Astrocyte (in vitro differentiated cells and primary cell): ENCODE data around the gene DDX27. TPM values are rescaled to one million over a fixed set of nuclear protein-coding genes. Genes with fewer than 3 reads are reported as not detected.
"Not testable (repeated sequence)": the region's sequence is repeated elsewhere in the genome, so short reads cannot be mapped to it uniquely, and the experiment has no call there.

ENCODE experiments used
- DNase-seq: peaks from one replicate; pipeline ENCODE4 v3.0.0-alpha.2; 2010; ENCODE audit warnings: low read depth
- FAIRE-seq: peaks from 2 replicates; lab custom pipeline; 2011; peaks lifted over from hg19 to GRCh38; lab: Jason Lieb, UNC
- H2AFZ ChIP-seq: 2 replicates; pipeline ENCODE4 v1.6.0; 2012; ENCODE audit warnings: low read depth, low read length, inconsistent platforms
- H3K27ac ChIP-seq: 2 replicates; pipeline ENCODE4 v1.5.1; 2011; ENCODE audit warnings: low read depth, low read length, inconsistent platforms
- H3K27me3 ChIP-seq: 2 replicates; pipeline ENCODE4 v1.6.0; 2011; ENCODE audit warnings: low read length, inconsistent platforms; ENCODE audit not compliant: insufficient read depth
- H3K36me3 ChIP-seq: 2 replicates; pipeline ENCODE4 v1.5.1; 2011; ENCODE audit warnings: low read length, inconsistent platforms; ENCODE audit not compliant: insufficient read depth
- H3K4me1 ChIP-seq: 2 replicates; pipeline ENCODE4 v1.5.1; 2011; ENCODE audit warnings: low read length, inconsistent platforms; ENCODE audit not compliant: insufficient read depth
- H3K4me2 ChIP-seq: 2 replicates; pipeline ENCODE4 v1.6.0; 2012; ENCODE audit warnings: low read length, inconsistent platforms
- H3K4me3 ChIP-seq: 2 replicates; pipeline ENCODE4 v1.5.1; 2011; ENCODE audit warnings: low read depth, mild to moderate bottlenecking, low read length, inconsistent platforms; ENCODE audit not compliant: insufficient read depth
- H3K79me2 ChIP-seq: 2 replicates; pipeline ENCODE4 v1.6.0; 2012; ENCODE audit warnings: mild to moderate bottlenecking, low read length, inconsistent platforms; ENCODE audit not compliant: insufficient read depth
- H3K9ac ChIP-seq: 2 replicates; pipeline ENCODE4 v1.6.0; 2012; ENCODE audit warnings: mild to moderate bottlenecking, low read length, inconsistent platforms
- H3K9me3 ChIP-seq: 2 replicates; pipeline ENCODE4 v1.5.1; 2012; ENCODE audit warnings: low read depth, mild to moderate bottlenecking, low read length, inconsistent platforms; ENCODE audit not compliant: insufficient read depth
- H4K20me1 ChIP-seq: 2 replicates; pipeline ENCODE4 v1.6.0; 2012; ENCODE audit warnings: low read length, inconsistent platforms; ENCODE audit not compliant: insufficient read depth
- H3K27ac Mint-ChIP-seq: one replicate; pipeline ENCODE4 v1.8.0; 2021; ENCODE audit warnings: mild to moderate bottlenecking, mixed read lengths; ENCODE audit not compliant: unreplicated experiment
- H3K27me3 Mint-ChIP-seq: one replicate; pipeline ENCODE4 v1.8.0; 2021; ENCODE audit warnings: low read depth, mixed read lengths; ENCODE audit not compliant: unreplicated experiment
- H3K36me3 Mint-ChIP-seq: one replicate; pipeline ENCODE4 v1.8.0; 2021; ENCODE audit warnings: low read depth, mixed read lengths; ENCODE audit not compliant: unreplicated experiment
- H3K4me1 Mint-ChIP-seq: one replicate; pipeline ENCODE4 v1.8.0; 2021; ENCODE audit warnings: low read depth, mixed read lengths; ENCODE audit not compliant: unreplicated experiment
- H3K4me3 Mint-ChIP-seq: one replicate; pipeline ENCODE4 v1.8.0; 2021; ENCODE audit warnings: mild to moderate bottlenecking, moderate library complexity, mixed read lengths; ENCODE audit not compliant: unreplicated experiment
- H3K9me3 Mint-ChIP-seq: one replicate; pipeline ENCODE4 v1.8.0; 2021; ENCODE audit warnings: mild to moderate bottlenecking, mixed read lengths; ENCODE audit not compliant: unreplicated experiment
- EZH2 ChIP-seq: IDR thresholded peaks from 2 replicates; pipeline ENCODE4 v1.6.1; 2012; ENCODE audit warnings: mild to moderate bottlenecking, low read length, inconsistent platforms; ENCODE audit not compliant: insufficient read depth
- total RNA-seq: library from RNA; stranded (reverse); gene quantifications from 2 replicates; pipeline ENCODE4 v1.2.1, GENCODE V29; 2021
- TF ChIP-seq, protein P1 (sequence below): IDR thresholded peaks from 2 replicates; pipeline ENCODE4 v1.5.1; 2011; ENCODE audit warnings: low read depth, mild to moderate bottlenecking, inconsistent platforms, low read length, moderate library complexity; ENCODE audit not compliant: insufficient read depth

The DDX27 gene
- total RNA-seq, 1 donor from 2014 or later = 38.3 TPM

DNA sequence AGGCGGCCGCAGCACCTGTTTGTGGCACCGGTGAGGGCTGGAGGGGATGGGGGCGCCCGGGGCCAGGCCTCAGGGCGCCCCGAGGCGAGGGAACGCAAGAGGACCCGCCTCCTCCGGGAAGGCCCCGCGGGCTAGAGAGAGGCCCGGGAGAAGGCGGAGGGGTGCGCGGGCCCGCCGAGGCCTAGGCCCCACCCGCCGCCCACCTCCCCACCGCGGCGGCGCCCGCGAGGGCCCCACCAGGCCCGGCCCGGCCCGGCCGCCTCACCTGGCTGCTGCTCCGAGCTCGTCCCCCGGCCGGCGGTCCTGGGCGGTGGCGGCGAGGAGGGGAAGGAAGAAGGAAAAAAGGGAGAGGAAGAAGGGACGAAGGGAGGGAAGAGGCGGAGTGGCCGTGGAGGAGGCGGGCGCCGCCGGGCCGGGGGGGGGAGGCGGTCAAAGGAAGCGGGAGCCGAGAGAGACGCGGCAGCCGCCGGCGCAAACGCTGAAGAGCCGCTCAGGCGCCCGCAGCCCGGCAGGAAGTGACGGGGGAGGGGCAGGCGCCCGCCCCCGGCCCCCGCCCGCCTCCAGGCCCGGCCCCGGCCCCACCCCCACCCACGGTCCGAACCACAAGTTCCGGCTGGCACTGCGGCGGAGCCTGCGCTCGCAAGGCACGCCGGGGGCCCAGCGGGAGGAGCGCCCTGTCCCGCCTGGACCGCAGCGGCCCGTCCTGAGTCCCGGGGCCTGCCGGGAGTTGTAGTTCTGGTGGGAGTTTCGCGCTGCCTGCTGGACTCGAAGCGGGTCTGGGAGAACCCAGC lies 31.2 kb upstream of the DDX27 start, which contains the start of gene STAU1:
TSS of gene STAU1 (minus strand) at position 484 of the 791 bp plus-strand sequence. CDS start 22,133 bp downstream, outside the sequence.
- DNase-seq (peak; percentile 87), FAIRE-seq (no peak)
- no peak for TF ChIP-seq EZH2
- TF ChIP-seq, protein P1, sequence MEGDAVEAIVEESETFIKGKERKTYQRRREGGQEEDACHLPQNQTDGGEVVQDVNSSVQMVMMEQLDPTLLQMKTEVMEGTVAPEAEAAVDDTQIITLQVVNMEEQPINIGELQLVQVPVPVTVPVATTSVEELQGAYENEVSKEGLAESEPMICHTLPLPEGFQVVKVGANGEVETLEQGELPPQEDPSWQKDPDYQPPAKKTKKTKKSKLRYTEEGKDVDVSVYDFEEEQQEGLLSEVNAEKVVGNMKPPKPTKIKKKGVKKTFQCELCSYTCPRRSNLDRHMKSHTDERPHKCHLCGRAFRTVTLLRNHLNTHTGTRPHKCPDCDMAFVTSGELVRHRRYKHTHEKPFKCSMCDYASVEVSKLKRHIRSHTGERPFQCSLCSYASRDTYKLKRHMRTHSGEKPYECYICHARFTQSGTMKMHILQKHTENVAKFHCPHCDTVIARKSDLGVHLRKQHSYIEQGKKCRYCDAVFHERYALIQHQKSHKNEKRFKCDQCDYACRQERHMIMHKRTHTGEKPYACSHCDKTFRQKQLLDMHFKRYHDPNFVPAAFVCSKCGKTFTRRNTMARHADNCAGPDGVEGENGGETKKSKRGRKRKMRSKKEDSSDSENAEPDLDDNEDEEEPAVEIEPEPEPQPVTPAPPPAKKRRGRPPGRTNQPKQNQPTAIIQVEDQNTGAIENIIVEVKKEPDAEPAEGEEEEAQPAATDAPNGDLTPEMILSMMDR = no peak
- Histone ChIP-seq H3K4me3 (peak within 1 kb of the TSS; percentile 86), H3K27me3 (no peaks in the 10 kb centered on the region), H3K9me3 (no peaks in the 10 kb centered on the region), H3K27ac (peak within 1 kb of the TSS; percentile 79), H3K9ac (peak within 1 kb of the TSS; percentile 84), H3K4me2 (peak within 1 kb of the TSS; percentile 99), H4K20me1 (peaks cover 45% of the 10 kb centered on the region), H3K36me3 (no peaks in the 10 kb centered on the region), H3K4me1 (peaks cover 8% of the 10 kb centered on the region), H3K79me2 (peaks cover 50% of the 10 kb centered on the region), H2AFZ (peak within 1 kb of the TSS; percentile 80)
- Mint-ChIP-seq H3K9me3 (no peaks in the 10 kb centered on the region), H3K4me1 (peaks cover 20% of the 10 kb centered on the region), H3K36me3 (peaks cover 4% of the 10 kb centered on the region), H3K27me3 (no peaks in the 10 kb centered on the region), H3K27ac (peak within 1 kb of the TSS; percentile 64), H3K4me3 (peak within 1 kb of the TSS; percentile 97)

DNA sequence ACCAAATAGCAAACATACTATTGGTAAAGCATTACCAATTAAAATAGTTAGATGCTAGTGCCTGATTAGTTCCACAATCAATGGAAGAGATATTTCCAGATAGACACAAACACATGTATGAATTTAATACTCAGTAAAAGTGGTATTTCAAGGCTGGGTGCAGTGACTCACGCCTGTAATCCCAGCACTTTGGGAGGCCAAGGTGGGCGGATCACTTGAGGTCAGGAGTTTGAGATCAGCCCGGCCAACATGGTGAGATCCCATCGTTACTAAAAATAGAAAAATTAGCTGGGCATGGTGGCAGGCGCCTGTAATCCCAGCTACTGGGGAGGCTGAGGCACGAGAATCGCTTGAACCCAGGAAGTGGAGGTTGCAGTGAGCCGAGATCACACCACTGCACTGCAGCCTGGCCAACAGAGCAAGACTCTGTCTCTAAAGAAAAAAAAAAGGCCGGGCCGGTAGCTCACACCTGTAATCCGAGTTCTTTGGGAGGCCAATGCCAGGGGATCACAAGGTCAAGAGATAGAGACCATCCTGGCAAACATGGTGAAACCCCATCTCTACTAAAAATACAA lies 26.2 kb upstream of the DDX27 start:
- H3K27me3 Mint-ChIP-seq, H3K79me2 ChIP-seq, DNase-seq, H3K9me3 Mint-ChIP-seq, H2AFZ ChIP-seq, H3K27me3 ChIP-seq, H3K27ac ChIP-seq, H3K4me1 Mint-ChIP-seq, H3K9me3 ChIP-seq, H3K9ac ChIP-seq, H3K4me2 ChIP-seq, H3K27ac Mint-ChIP-seq, H4K20me1 ChIP-seq, H3K36me3 ChIP-seq, FAIRE-seq, H3K36me3 Mint-ChIP-seq, H3K4me3 Mint-ChIP-seq, H3K4me3 ChIP-seq, H3K4me1 ChIP-seq: not testable (repeated sequence)

DNA sequence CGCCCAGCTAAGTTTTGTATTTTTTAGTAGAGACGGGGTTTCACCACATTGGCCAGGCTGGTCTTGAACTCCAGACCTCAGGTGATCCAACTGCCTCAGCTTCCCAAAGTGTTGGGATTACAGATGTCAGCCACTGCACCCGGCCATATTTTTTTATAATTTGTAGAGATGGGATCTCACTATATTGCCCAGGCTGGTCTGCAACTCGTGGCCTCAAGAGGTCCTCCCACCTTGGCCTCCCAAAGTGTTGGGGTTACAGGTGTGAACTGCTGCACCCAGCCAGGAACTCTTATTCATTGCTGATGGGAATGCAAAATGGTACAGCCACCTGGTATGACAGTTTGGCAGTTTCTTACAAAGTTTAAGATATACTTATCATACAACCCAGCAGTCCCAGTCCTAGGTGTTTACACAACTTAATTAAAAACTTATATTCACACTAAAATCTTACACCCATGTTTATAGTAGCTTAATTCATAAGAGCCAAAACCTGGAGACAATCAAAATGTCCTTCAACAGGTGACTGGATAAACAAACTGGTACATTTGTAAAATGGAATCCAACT lies 19.4 kb upstream of the DDX27 start:
- no peak overlapping the region for H2AFZ ChIP-seq
- H3K27ac ChIP-seq = no peak overlapping the region
- TF ChIP-seq, protein P1 = no peak
- TF ChIP-seq EZH2 = no peak
- no peaks in the 10 kb centered on the region for H3K4me1 ChIP-seq
- Mint-ChIP-seq H3K27ac (no peak overlapping the region), H3K27me3 (no peaks in the 10 kb centered on the region), H3K36me3 (no peaks in the 10 kb centered on the region), H3K9me3 (no peaks in the 10 kb centered on the region), H3K4me1 (no peaks in the 10 kb centered on the region), H3K4me3 (no peak overlapping the region)
- no peaks in the 10 kb centered on the region for H3K9me3 ChIP-seq
- no peak overlapping the region for H3K9ac ChIP-seq
- no peak for DNase-seq
- no peaks in the 10 kb centered on the region for H3K27me3 ChIP-seq
- FAIRE-seq = no peak
- H4K20me1 ChIP-seq = no peaks in the 10 kb centered on the region
- H3K4me2 ChIP-seq = no peak overlapping the region
- H3K4me3 ChIP-seq = no peak overlapping the region
- no peaks in the 10 kb centered on the region for H3K79me2 ChIP-seq
- H3K36me3 ChIP-seq = no peaks in the 10 kb centered on the region
